ENCODE measurements around the gene MEI4.

MEI4 gene

GRCh38 chr6:77812304-77812703, 159.5 kb downstream of the MEI4 start:
- no peak for TF ChIP-seq CTCF (IDR thresholded peaks at IDR 0.05)

DNA sequence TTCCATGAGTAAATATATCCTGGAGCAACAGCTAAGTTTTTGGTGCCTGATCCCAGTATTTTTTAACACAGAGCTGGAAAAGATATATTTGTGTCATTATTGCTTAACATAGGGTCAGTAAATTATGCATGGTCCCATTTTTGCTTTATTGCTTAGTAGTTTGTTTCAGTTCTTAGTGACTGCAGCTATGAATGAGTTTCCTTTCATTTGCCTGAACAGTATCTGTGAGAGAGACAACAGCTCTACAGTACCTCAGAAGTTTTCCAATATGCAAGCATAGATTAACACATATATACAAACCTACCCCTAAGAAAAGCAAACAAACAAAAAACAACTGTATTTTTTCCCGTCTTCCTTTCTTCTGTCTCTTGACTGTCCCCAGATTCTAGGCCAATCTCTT, 160.3 kb downstream of the MEI4 start:
- no peak for TF ChIP-seq CTCF (IDR thresholded peaks at IDR 0.05)

GRCh38 chr6:77814119-77814518, 161.3 kb downstream of the MEI4 start:
- TF ChIP-seq CTCF (IDR thresholded peaks at IDR 0.05) = no peak

DNA sequence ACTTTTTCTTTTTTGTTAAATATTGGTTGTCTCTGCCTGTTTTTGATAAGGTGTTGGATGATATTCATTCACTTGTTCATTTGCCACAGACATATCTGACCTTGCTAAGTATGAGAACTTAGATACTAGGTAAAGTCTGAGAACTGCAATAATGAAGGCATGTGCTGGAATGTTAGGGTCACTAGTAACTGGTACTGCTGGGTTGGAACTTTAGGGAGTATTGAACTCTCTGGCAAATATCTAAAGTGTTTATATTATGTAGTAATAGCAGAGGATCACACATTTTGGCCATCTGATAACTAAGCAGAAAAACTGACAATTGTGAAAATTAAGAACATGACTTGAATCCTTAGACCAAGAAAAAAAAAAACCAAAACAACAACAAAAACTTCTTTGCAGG, 162.7 kb downstream of the MEI4 start:
- no peak for TF ChIP-seq CTCF (IDR thresholded peaks at IDR 0.05)

DNA sequence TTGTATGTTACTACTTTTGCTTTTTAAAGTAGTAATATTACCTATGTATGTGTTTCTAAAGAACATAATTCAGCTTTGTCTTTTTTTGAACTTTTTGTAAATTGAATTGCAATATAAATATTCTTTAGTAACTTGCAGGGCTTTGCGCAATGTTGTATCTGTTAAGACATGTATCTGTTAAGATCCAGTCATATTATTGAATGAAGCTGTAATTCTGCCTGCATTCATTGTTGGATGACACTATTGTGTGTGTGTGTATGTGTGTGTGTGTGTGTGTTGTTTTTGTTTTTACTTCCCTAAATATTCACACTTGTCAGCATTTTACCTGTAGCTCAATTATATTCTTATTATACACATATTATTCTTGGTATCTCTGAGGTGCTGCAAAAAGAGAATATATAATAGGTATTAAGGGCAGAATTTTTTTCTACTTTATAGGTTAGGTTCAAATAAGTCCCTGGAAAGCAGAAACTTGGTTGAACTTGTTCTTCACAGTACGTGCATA, 164.0 kb downstream of the MEI4 start:
- TF ChIP-seq CTCF (IDR thresholded peaks at IDR 0.05) = no peak

- TF ChIP-seq CTCF (IDR thresholded peaks at IDR 0.05) = no peak
Observed at GRCh38 chr6:77822265-77822664, 169.4 kb downstream of the MEI4 start.

DNA sequence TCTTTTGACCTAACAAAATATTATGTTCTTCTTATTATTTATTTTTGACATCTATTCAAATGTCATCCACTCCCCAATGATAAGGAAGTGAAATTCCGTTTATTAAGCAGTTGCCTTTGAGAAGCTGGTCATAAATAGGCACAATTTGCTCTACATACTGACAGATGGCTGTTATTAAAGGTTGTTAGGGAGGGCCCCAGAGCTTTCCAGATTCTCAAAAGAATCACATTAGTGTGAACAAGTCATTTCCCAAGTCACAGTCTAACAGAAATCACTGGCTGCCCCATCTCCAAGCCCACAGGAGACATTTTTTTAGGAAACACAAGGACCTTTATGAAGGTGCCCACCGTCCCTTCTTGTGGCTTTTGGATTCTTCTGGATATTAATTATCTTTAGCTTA, 172.4 kb downstream of the MEI4 start:
- no peak for TF ChIP-seq CTCF (IDR thresholded peaks at IDR 0.05)

- TF ChIP-seq CTCF (IDR thresholded peaks at IDR 0.05) = no peak
Observed at GRCh38 chr6:77829736-77830135, 176.9 kb downstream of the MEI4 start.
